Skeletal muscle tissue (tissue), 4 donors: Measurements from ENCODE around the gene KBTBD12. TPM values are rescaled to one million over a fixed set of nuclear protein-coding genes. Genes with fewer than 3 reads are reported as not detected.

ENCODE experiments used
- H3K27ac ChIP-seq: one replicate; pipeline ENCODE4 v1.7.0; 2013; ENCODE audit warnings: mild to moderate bottlenecking, low read depth, low read length, inconsistent platforms
- H3K27me3 ChIP-seq, 3 donors: one replicate each; pipeline ENCODE4 v1.7.0; 2013; ENCODE audit warnings: low read length in 3 of 3; ENCODE audit not compliant: control insufficient read depth in 3 of 3, insufficient read depth in 3 of 3
- H3K36me3 ChIP-seq, 3 donors: one replicate each; pipeline ENCODE4 v1.7.0; 2013; ENCODE audit warnings: low read length in 3 of 3; ENCODE audit not compliant: control insufficient read depth in 3 of 3, insufficient read depth in 3 of 3
- H3K4me1 ChIP-seq, 3 donors: one replicate each; pipeline ENCODE4 v1.7.0; 2013; ENCODE audit warnings: low read length in 3 of 3, mild to moderate bottlenecking in 3 of 3; ENCODE audit not compliant: control insufficient read depth in 3 of 3, insufficient read depth in 3 of 3
- H3K4me3 ChIP-seq, 3 donors: one replicate each; pipeline ENCODE4 v1.7.0; 2013; ENCODE audit warnings: low read length in 3 of 3
- H3K9ac ChIP-seq, 3 donors: one replicate each; pipeline ENCODE4 v1.7.0; 2013; ENCODE audit warnings: low read length in 3 of 3, mild to moderate bottlenecking in 3 of 3, moderate library complexity in 2 of 3, low read depth in 1 of 3
- H3K9me3 ChIP-seq, 3 donors: one replicate each; pipeline ENCODE4 v1.7.0; 2013; ENCODE audit warnings: low read length in 3 of 3; ENCODE audit not compliant: control insufficient read depth in 3 of 3
- total RNA-seq: library from RNA; depleted of rRNA; stranded (reverse); fragments of >200 nt; gene quantifications from one replicate; pipeline ENCODE4 v1.2.3, GENCODE V29; 2014
- donor health status: Osteomylitis.

The KBTBD12 gene
- total RNA-seq, 1 donor from 2014 or later, result 13.6 TPM

- H3K27me3 ChIP-seq, result no peaks in the 10 kb centered on the region
- H3K4me3 ChIP-seq, result no peak overlapping the region
- H3K9ac ChIP-seq, result no peak overlapping the region
- H3K4me1 ChIP-seq, result no peaks in the 10 kb centered on the region
- peaks cover 4 to 6% (median 5%) of the 10 kb centered on the region in 3 donors for H3K36me3 ChIP-seq
- H3K9me3 ChIP-seq, result no peaks in the 10 kb centered on the region
- no peak overlapping the region for H3K27ac ChIP-seq
These were observed 64.4 kb downstream of the KBTBD12 start for GRCh38 chr3:127979473-127979872.

GRCh38 chr3:127981097-127981496, 66.1 kb downstream of the KBTBD12 start:
- no peak overlapping the region for H3K4me3 ChIP-seq
- peaks cover 6 to 14% (median 11%) of the 10 kb centered on the region in 3 donors for H3K36me3 ChIP-seq
- H3K9me3 ChIP-seq, result no peaks in the 10 kb centered on the region
- H3K27me3 ChIP-seq, result no peaks in the 10 kb centered on the region
- H3K9ac ChIP-seq, result no peak overlapping the region
- H3K27ac ChIP-seq, result no peak overlapping the region
- H3K4me1 ChIP-seq, result peaks cover 0 to 5% (median 2%) of the 10 kb centered on the region in 3 donors

GRCh38 chr3:127982155-127982554, 67.1 kb downstream of the KBTBD12 start:
- Histone ChIP-seq H3K4me3 (no peak overlapping the region), H3K9ac (no peak overlapping the region), H3K36me3 (peaks cover 6 to 14% (median 11%) of the 10 kb centered on the region in 3 donors), H3K27ac (no peak overlapping the region), H3K4me1 (peaks cover 5 to 13% (median 10%) of the 10 kb centered on the region in 3 donors), H3K9me3 (no peaks in the 10 kb centered on the region), H3K27me3 (no peaks in the 10 kb centered on the region)

GRCh38 chr3:127984241-127984975, 69.4 kb downstream of the KBTBD12 start:
- no peaks in the 10 kb centered on the region for H3K9me3 ChIP-seq
- H3K9ac ChIP-seq, result no peak overlapping the region
- H3K4me1 ChIP-seq, result peaks cover 12 to 34% (median 31%) of the 10 kb centered on the region in 3 donors
- H3K4me3 ChIP-seq, result no peak overlapping the region
- no peak overlapping the region for H3K27ac ChIP-seq
- H3K36me3 ChIP-seq, result peaks cover 6 to 14% (median 11%) of the 10 kb centered on the region in 3 donors
- H3K27me3 ChIP-seq, result no peaks in the 10 kb centered on the region

DNA sequence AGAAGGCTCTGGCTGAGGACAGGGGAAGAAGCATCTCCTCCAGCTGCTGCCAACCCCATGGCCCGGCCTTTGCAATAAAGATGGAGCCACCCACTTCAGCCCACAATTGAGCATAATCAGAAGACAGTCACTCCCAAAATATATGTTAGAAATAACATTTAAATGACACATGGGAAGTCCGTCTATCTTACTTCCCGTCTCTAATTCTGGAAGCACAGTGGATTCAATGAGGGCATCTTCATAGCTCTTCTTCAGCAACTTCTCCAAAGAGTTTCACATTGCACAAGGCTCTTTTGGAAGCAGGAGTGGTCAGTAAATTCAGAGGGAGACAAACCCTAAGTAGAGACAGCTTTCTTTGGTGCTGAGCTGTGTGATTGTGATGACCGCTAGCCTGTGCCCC, 70.2 kb downstream of the KBTBD12 start:
- Histone ChIP-seq H3K27ac (no peak overlapping the region), H3K9me3 (no peaks in the 10 kb centered on the region), H3K36me3 (peaks cover 6 to 14% (median 11%) of the 10 kb centered on the region in 3 donors), H3K4me1 (peaks cover 14 to 42% (median 38%) of the 10 kb centered on the region in 3 donors), H3K27me3 (no peaks in the 10 kb centered on the region), H3K9ac (no peak overlapping the region), H3K4me3 (no peak overlapping the region)

- H3K27ac ChIP-seq, result no peak overlapping the region
- no peaks in the 10 kb centered on the region for H3K27me3 ChIP-seq
- peaks cover 19 to 47% (median 43%) of the 10 kb centered on the region in 3 donors for H3K4me1 ChIP-seq
- peaks cover 6 to 14% (median 11%) of the 10 kb centered on the region in 3 donors for H3K36me3 ChIP-seq
- no peak overlapping the region for H3K9ac ChIP-seq
- no peaks in the 10 kb centered on the region for H3K9me3 ChIP-seq
- H3K4me3 ChIP-seq, result no peak overlapping the region
These were observed 70.7 kb downstream of the KBTBD12 start for GRCh38 chr3:127985655-127986225.

DNA sequence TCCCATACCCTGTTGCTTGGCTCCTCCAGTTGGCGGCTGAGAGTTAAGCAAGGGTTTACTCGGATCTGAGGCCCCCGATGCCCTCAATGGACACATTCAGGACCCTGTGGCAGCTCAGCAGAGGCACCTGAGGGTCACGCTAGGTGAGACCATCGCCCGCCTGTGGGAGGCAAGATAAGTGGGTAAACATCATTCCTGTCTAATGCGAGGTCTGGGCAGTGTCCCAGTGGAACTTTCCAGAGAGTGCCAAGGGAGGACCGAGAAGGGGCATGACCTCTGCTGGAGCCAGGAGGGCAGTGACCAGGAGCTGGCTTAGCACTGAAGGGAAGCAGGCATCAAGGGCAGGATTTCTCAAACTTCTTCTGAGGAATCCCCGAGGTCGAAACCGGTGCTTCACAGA, 71.8 kb downstream of the KBTBD12 start:
- peaks cover 23 to 57% (median 46%) of the 10 kb centered on the region in 3 donors for H3K4me1 ChIP-seq
- peak overlapping the region; percentile 51 for H3K27ac ChIP-seq
- peaks cover 6 to 14% (median 11%) of the 10 kb centered on the region in 3 donors for H3K36me3 ChIP-seq
- H3K9ac ChIP-seq, result peak overlapping the region in 1 of 3 donors; percentile 3
- no peak overlapping the region for H3K4me3 ChIP-seq
- H3K27me3 ChIP-seq, result no peaks in the 10 kb centered on the region
- no peaks in the 10 kb centered on the region for H3K9me3 ChIP-seq

DNA sequence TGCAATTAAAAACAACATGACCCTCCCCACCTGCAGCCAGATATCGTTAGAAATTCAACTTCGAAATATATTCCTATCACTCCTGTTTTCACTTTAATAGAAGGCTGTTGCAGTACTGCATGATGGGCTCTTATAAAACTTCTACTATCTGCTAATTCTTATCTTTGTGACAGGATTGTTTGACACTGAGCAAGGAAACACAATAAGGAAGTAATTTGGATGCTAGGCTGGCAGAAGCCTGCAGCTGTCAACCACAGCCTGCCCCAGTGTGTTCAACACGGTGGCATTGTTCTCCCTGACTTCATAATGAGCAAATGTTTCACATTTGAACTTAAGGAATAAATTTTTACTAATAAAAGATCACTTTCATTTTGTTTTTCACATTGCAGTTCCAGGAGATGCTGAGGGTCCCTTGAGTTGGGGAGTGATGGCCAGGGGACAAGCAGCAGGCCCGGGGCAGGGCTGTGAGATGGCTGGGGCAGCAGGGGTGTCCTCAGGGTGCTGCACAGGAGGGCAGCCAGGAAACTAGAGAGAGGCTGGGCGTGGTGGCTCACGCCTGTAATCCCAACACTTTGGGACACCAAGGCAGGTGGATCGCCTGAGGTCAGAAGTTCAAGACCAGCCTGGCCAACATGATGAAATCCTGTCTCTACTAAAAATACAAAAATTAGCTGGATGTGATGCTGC, 72.4 kb downstream of the KBTBD12 start:
- Histone ChIP-seq H3K27me3 (no peaks in the 10 kb centered on the region), H3K36me3 (peaks cover 6 to 14% (median 11%) of the 10 kb centered on the region in 3 donors), H3K27ac (peak overlapping the region; percentile 33), H3K4me1 (peaks cover 23 to 57% (median 46%) of the 10 kb centered on the region in 3 donors), H3K9me3 (no peaks in the 10 kb centered on the region), H3K4me3 (no peak overlapping the region), H3K9ac (peak overlapping the region in 1 of 3 donors; percentile 3)

GRCh38 chr3:127988770-127989557, 73.9 kb downstream of the KBTBD12 start:
- H3K36me3 ChIP-seq, result peaks cover 6 to 14% (median 11%) of the 10 kb centered on the region in 3 donors
- H3K4me1 ChIP-seq, result peaks cover 23 to 57% (median 46%) of the 10 kb centered on the region in 3 donors
- no peak overlapping the region for H3K4me3 ChIP-seq
- H3K27me3 ChIP-seq, result no peaks in the 10 kb centered on the region
- H3K27ac ChIP-seq, result no peak overlapping the region
- H3K9ac ChIP-seq, result no peak overlapping the region
- no peaks in the 10 kb centered on the region for H3K9me3 ChIP-seq
